GM18907 (cell line): Measurements from ENCODE around the gene IQCM.

ENCODE experiments used
- ATAC-seq: cut with Tn5 transposase; IDR thresholded peaks from one replicate; pipeline ENCODE4 v1.9.1; 2021; ENCODE audit warnings: mild to moderate bottlenecking, moderate library complexity; ENCODE audit not compliant: unreplicated experiment

The IQCM gene, protein sequence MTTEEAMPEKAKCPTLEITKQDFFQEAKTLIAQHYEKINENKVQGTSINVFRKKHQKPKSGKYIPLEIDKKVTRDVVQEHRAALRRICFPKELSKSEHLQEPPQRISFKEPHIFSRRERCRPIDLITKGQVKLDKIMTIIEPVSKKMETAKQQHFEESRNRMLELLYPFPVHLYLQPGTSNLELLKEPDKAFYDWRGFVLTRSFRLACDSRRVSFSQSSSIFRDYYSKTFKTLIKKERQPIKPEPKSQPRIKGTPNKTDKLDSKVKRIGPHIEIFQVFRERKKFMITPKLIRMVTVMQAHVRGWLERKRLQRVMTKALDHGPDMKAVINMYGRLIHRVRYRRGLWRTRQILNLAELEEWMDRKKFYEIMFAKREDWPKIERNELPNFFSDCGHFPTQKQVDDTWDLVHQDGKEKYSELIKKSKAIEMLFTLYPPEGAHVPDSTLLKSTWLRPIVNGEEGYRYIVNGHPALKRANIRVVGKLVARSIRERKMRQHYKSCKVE

DNA sequence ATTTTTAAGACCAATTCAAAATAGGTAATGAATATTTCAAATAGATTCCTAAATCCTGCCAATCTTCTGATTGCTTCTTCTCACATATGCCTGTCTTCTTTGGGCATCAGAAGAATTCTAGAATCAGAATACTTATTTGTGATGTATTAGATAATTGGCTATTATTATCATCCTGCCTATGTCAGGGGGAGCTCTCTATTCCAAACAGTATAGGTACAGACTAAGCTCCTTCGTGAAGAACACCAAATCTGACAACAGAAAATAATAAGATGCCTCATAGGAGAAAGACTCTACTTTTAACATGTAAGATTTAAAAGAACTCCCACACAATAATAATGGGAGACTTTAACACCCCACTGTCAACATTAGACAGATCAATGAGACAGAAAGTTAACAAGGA lies at the start of gene IQCM:
TSS of gene IQCM (minus strand) at position 101 of the 400 bp plus-strand sequence. CDS start 73,152 bp downstream, outside the sequence.
- no peak for ATAC-seq

DNA sequence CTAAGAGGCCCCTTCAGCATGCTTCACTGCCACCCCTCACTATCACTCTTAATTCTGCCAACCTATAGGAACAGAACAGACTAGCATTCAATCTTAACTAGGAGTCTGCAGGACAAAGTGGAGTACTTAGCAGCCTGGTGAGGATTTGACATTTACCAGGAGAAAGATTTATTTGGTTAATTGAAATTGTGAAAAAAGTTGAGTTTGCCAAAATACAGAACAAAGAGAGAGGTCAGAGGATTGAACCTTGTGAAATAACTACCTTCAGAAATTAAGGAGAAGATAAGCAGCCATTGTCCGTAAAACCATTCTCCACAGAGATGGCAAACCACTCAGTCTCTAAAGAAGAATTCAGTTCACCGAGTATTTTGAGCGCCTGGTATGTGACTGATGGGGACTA lies 41.8 kb upstream of the IQCM start:
- ATAC-seq: no peak

DNA sequence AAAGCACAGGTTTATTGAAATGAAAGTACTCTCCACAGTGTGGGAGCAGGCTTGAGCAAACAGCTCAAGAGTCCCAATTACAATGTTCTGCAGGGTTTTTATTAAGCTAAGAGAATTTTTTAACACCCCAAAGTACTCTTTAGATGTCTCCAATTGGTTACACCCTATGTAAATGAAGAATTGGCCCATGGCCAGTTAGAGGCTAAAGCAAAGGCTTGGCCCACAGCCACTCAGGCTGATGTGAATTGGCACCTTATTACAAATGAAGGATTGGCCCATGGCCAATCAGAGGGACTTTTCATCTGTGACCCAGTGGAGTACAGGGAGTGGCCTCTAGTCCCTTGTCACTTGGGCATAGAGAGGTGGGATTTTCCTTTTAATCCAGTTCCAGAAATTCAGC lies 30.1 kb upstream of the IQCM start:
- ATAC-seq: no peak

DNA sequence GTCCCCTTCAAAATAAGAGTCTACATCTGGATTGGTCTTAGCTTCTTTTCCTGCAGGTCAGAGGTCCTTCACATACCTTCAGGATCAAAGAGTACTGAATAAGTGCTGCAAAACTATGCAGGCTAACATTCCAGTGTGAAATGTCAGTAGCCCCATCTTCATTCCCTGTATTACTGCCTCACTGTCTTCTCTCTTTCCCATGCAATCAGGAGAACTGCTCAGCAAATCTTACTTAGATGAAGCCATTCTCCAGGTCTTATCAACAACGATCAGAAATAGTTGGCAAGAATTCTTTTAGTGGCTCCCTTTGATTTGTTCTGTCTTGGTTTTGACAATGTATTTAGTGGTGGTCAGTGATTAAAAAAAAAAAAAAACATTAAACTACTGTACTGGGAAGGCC lies 26.0 kb upstream of the IQCM start:
- ATAC-seq: no peak

DNA sequence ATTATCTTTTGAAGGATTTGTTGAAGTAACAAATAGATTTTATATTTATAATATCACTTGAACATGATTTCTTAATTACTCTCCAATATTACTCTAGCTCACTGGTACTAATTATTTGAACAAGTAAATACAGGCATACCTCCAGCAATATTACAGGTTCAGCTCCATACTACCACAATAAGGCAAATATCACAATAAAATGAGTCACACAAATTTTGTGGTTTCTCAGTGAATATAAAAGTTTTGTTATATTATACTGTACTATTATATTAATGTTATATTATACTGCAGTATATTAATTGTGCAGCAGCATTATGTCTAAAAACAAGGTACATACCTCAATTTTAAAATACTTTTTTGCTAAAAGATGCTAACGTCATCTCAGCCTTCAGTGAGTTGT lies 22.4 kb upstream of the IQCM start:
- no peak for ATAC-seq

DNA sequence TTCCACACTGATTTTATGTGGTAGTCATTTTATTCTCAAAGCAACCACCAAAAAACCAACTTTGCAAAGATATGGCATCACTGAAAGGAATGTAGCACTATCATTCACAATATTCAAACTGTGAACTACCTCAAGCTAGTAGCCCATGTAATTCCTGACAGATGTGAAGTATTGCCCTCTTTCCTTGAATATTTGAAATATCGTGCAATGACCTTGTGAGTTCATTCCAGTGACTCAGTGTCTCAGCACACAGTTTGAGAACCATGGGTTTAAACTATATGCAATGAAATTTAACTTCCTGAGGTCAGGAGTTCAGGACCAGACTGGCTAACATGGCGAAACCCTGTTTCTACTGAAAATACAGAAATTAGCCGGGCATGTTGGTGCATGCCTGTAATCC lies 20.9 kb upstream of the IQCM start:
- no peak for ATAC-seq

DNA sequence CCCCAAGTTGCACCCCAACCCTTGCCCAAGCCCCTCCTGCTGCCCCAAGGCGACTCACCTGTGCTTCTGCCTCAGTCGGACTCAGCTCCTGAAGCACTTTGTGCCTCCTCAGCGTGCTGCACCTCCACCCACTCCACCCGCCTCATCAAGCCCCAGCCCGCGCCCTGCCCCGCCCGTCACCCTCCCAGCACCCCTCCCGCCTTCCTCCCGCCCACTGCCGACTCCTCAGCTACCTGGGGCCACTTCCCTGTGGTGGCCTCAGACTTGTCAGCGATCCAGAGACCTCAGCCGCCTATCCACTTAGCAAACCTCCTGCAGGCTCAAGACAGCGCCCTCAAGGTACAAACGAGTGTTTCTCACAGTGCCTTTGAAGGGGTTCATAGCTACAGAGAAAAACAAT lies 19.6 kb upstream of the IQCM start:
- no peak for ATAC-seq

DNA sequence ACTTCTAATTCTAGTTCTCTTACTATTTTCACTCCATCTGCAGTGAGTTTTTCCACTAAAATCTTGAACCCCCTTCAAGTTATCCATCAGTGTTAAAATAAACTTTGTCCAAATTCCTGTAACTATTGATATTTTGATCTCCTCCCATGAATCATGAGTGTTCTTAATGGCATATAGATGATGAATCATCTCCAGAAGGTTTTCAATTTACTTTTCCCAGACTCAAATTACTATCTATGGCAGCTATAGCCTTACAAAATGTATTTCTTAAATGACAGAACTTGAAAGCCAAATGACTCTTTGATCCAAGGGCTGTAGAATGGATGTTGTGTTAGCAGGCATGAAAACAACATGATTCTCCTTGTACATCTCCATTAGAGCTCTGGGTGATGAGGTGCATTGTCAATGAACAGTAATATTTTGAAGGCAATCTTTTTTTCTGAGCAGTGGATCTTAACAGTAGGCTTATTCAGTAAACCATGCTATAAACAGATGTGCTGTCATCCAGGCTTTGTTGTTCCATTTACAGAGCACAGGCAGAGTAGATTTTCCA lies 16.1 kb upstream of the IQCM start:
- ATAC-seq: no peak

DNA sequence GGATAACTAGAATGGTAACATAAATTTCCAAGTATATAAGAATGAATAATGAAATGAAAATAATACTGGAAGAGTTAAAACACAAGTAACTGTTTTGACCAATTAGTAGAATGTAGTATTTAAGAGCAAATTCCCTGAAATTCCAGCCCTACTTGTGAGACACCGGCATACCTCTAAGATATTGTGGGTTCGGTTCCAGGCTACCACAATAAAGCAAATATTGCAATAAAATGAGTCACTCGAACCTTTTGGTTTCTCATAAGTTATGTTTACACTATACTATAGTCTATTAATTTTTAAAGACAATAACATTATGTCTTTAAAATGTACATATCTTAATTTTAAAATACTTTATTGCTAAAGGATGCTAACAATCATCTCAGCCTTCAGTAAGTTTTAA lies 15.2 kb upstream of the IQCM start:
- ATAC-seq: no peak

DNA sequence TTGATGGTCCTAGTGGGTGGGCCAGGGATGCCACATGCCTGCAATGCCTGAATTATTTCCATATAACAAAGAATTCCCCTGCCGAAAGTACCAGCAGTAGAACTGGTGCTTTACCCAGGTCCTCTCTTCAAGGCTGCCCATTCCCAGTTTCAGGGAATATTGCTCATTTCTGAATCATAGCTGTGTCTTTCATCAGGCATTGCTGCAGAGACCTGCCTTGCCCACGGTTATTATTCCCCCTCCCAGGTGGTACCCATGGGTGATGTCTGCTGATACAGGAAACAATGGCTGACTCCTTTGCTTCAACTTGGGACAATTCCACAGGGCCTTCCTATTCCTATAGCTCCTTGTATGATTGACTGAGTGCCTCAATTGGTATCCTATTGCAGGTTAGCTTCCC lies 9.7 kb upstream of the IQCM start:
- no peak for ATAC-seq

DNA sequence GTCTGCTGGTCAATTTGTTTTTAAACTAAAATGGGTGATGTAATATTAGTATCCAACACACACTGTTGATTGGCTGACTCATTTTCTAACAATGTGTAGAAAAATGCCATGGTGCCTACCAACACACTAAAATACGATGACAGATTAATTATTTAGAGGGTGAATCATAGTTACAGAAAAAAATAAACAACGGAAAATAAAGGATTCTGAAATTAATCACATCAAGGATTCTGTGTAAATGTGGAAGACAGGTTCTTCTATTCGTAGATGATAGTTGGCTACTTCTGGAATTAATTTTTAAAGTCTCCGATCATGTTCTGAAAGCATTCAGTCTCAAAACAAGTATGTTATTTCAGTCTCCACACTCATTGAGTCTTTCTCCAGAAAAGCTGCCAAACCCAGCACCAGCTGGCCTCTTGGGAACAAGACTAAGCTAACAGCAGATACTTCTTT lies 8.2 kb upstream of the IQCM start:
- ATAC-seq: no peak

DNA sequence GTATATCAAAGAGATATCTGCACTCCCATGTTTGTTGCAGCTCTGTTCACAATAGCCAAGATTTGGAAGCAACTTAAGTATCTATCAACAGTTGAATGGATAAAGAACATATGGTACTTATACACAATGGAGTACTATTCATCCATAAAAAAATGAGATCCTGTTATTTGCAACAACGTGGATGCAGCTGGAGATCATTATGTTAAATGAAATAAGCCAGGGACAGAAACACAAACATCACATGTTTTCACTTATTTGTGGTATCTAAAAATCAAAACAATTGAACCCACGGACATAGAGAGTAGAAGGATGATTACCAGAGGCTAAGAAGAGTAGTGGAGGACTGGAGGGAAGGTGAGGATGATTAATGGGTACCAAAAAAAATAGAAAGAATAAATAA lies 14.2 kb downstream of the IQCM start:
- no peak for ATAC-seq

DNA sequence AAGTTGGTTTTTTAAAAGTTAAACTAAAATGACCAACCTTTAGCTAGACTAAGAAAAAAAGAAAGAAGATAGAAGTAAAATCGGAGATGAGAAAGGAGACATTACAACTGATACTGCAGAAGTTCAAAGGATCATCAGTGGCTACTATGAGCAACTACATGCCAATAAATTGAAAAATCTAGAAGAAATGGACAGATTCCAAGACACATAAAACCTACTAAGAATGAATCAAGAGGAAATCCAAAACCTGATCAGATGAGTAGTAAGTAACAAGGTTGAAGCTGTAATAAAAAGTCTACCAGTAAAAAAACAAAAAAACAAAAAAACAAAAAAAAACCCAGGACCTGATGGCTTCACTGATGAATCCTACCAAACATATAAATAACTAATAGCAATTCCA lies 16.1 kb downstream of the IQCM start:
- ATAC-seq: no peak

DNA sequence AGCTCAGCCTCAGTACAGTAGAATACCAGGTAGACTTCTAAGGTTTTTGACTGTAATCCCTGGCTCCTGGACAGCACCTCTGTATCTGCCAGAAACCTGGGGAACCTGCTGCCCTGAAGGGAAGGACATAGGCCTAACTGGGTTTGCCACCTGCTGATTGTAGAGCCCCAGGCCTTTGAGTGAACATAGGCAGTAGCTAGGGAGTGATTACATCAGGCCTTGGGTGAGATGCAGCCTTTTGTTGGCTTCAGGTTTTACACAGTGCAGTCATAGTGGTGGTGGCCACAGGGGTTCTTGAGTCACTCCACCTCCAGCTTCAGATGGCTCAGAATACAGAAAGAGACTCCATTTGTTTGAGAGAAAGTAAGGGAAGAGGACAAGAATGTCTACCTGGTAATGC lies 19.3 kb downstream of the IQCM start:
- no peak for ATAC-seq

DNA sequence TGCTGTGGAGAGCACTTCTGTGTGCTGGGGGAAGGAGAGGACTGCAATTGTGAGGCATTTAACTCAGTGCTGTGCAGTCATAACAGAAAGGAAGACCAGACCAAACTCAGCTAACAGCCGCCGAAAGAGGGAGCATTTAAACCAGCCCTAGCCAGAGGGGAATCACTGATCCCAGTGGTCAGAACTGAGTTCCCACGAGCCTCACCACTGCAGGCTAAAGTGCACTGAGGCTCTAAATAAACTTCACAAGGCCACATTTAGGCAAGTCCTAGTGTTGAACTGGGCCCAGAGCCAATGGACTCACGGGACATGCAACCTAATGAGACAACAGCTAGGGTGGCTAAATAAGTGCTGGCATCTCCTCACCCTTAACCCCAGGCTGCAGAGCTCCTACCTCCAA lies 20.4 kb downstream of the IQCM start:
- ATAC-seq: no peak

DNA sequence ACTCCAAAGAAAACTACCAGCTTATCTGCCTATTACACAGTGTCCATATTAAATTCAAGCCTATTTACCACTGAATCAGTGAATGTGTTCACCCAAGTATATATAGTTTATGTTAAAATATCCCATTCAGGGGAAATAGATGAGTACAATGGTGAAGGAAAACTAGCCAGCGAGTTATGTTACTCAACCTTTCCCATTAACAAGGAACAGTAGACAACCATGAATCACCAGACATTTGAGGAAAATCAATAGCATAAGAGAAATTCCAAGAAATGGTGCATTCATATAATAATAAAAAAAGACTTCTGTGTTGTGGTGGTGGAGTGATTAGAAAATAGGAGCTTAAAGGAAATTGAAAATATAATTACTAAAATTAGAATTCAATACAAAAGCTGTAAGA lies 21.3 kb downstream of the IQCM start:
- ATAC-seq: no peak

DNA sequence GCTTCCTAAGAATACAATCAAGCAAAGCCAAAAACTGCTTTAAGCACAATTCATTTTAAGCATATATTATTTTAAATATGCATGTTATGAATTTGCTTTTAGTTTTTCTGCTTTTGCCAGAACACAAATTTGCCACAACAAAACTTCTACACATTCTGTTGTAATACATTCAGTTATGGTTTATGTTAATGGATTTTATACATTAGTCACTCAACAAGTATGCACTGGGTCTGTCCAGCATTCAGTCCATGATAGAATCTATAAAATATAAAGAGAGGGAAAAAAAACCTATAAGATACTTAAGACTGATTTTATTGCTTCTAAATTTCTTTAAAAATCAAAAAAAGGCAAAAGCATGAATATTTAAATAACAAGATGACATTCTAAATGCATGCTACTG lies 22.2 kb downstream of the IQCM start:
- ATAC-seq: no peak

DNA sequence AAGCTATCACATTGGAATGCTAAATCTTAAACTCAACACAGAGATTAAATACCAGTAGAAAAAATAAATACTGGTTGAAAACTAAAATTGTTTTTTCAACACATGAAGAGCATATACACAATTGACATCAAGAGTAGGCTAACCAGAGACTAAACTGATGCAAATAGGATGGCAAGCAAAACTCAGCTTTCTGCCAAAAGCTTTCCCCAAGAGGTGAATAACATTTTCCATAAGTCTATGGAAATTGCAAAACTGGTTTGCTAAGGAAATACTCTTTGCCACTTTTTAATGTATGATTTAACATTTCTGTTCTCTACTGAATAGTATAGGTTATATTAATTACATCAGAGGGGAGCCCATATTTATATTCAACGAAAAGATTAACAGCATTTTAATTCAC lies 23.8 kb downstream of the IQCM start:
- no peak for ATAC-seq

DNA sequence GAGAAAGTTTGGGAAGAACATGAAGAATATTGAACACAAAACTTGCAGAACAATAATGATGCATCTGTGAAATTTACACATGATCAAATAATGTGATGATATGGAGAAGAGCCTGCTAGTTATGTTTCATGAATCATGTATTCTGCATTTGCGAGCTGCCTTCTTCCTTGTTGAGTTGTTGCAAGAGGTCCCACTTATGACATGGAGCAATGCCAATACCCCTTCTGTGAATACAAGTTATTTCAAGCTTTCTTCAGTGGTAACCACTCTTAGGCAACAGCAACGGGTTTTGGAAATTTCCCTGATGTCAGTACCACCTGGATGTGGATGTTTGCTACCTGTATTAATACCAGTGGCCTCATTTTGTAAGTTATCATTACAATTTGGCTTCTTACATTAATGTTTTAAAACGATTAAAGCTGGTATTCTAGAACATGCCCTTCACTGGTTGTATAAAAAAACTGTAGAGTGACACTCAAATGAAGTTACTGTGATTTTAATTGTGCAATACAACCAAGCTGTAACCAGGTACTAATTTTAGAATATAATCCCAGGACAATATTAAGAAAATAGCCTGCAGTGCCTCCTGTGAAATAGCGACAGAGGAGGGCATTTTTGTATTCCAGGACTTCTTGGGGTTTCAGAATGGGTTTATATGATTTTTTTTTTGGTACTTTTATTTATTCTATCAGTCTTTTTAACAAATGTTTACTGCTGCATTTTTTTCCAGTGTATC lies 25.3 kb downstream of the IQCM start:
- ATAC-seq: no peak

DNA sequence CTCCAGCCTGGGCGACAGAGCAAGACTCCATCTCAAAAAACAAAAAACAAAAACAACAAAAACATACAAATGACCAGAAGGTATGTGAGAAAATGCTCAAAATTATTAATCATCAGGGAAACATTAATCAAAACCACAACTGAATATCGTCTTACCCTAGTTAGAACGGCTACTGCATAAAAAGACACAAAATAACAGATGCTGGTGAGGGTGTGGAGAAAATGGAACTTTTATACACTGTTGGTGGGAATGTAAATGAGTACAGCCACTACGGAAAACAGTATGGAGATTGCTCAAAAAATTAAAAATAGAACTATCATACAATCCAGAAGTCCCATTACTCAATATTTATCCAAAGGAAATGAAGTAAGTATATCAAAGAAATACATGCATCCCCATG lies 27.3 kb downstream of the IQCM start:
- ATAC-seq: no peak

DNA sequence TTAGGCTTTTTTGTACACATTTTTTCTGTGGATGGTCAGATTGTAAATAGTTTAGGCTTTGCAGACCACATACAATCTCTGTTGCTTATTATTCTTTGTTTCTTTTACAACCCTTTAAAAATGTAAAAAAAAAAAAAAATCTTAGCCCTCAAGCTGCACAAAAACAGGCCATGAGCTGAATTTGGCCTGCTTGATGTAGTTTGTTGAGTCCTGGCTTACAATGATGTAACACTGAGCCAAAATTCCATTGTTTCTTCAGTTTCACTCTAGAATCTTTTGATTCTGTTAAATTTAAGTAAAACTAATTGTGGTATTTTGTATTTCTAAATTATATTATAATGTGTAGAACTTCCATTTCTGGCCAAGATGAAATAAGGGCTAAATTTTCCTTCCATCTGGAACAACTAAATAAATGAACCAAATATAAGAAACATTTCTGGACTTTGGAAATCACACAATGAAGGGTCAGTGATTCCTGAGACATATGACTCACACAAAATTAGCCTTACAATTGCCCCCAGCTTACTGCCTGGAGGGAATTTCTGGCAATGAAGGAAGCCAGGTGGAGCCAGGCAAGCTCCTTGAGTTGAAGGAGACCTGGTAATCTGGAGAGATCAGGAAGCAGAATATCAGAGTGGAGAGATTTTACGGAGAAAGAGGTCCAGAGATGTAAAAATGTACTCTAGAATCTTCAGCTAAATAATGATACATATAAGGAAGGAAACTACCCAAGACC lies 29.8 kb downstream of the IQCM start:
- no peak for ATAC-seq
